GM19351 (cell line): ENCODE measurements around the gene ABCA3.
"Not testable (repeated sequence)": the region's sequence is repeated elsewhere in the genome, so short reads cannot be mapped to it uniquely, and the experiment has no call there.

Experiments used
- ATAC-seq: cut with Tn5 transposase; IDR thresholded peaks from one replicate; pipeline ENCODE4 v1.9.1; 2021; ENCODE audit warnings: mild to moderate bottlenecking, moderate library complexity; ENCODE audit not compliant: unreplicated experiment

ABCA3 gene

DNA sequence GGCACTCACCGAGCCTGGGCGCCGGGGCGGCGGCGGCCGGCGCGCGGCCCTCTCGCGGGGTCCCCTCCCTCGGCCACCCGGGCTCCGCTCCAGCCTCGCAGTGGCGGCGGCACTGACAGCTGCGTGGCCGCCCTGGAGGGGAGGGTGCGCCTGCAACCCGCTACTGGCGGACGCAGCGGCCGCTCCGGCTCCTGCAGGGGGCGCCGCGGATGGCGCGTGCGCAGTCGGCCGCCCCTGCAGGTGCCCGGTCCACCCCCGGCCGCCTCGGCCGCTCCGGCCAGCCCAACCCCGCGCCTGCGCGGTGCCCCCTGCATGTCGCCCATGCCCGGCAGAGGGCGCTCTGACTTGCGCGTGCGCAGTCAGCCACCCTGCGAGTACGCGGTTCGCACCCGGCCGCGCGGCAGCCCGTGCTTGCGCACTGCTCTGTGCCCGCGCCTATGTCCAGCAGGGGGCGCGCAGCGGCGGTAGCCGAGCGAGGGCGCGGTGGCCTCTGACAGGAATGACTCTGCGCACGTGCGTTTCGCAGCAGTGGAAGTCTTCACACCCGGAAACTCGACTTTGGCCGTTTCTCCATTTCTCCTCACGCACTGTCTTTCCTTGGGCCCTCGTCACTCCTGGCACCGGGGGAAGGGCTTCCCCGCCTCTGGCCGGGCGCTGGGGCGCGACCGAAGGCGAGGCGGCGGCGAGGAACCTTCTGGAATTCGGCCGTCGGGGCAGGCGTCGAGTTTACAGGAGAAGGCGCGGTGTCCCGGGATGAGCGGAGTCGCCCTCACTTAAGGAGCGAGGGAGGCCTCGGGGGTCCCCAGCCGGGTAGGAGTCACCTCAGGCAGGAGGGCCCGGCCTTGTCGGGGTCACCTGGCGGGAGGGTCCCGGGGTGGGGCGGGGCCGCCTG lies at the start of gene ABCA3:
ABCA3 (minus strand) TSS at position 165 of the 892 bp plus-strand sequence. CDS start 14,262 bp downstream, outside the sequence.
- peak; percentile 81 for ATAC-seq

DNA sequence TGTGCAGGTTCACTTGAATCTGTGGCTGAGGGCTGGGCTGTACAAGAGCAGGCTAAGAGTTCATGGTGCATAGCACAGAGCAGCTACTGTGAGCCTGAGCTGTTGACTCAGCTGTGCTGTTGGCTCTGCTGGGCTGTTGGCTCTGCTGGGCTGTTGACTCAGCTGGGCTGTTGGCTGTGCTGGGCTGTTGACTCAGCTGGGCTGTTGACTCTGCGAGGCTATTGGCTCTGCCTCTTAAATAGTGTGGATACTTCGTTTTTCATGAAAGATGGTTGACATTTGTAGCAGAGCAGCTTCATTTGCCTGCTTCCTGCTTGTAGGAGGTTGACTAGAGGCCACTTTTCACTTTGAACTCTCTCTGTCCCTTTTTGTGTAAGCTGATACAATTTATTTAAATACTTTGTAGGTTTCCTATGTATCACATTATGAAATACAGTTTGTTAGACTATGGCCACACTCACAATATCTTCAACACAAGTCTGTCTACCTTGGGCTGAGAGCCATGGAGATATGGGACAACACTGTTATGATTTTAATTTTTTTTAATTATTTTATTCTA lies 48.4 kb upstream of the ABCA3 start:
- no peak for ATAC-seq

DNA sequence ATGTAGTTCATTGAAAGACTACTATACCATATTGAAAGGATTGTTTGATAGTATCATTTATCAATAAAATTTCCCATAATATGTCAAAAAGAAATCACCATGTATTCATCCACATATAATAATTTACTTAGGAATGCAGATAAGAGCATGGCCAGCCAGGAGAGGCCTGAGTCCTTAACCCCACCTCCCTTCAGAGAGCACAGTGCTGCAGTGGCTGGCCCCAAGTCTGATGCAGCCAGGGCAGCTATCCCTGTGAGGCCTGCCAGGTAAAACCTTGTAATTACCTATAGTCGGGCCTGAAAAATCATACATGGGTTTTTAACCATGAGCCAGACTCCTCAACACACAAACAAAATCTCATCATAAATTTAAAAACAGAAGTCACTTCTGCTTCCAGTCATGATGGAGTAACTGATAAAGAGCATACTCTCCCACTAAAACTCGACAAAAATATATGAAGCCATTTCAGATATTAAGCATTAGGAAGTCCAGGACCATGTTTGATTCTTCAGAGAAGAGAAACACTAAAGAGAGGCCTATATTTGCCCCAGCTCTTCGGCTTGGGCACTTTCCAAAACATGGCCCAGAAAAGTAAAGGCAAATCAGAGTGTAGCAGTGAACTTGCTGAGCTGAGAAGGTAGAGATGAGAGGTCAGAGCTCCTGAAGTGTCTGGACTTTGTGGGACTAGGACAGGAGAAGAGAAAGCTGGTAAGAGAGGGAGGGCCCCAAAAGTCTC lies 47.8 kb upstream of the ABCA3 start:
- ATAC-seq: no peak

DNA sequence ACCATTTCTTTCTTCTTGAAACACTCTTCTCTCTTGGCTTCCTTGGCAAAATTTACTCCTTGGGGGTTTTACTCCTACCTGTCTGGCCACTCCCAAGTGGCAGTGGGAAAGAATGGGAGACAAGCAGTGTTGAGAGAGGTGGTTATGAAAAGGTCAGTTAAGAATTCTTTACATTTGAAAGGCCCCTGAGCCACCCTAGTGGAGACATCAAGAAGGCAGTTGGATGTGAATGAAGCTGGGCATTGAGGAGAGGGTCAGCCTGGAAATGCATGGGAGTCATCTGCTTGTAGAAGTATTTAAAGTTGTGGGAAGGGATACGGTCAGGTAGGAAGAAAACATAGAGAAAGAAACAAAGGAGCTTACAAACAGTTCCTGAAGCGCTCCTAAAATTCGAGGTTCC lies 46.5 kb upstream of the ABCA3 start:
- ATAC-seq: no peak

DNA sequence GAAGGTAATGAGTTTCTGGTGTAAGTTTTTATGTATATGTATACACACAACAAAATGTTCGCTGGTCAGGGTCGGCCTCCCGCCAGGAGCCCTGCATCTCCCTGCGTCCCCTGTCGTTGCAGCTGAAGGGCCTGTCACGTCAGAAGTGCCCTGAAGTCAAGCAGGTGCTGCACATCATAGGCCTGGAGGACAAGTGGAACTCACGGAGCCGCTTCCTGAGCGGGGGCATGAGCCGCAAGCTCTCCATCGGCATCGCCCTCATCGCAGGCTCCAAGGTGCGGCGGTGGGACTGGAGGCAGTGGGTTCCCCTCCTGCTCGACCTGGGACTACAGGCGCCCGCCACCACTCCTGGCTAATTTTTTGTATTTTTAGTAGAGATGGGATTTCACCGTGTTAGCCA lies 45.5 kb upstream of the ABCA3 start:
- ATAC-seq: not testable (repeated sequence)

DNA sequence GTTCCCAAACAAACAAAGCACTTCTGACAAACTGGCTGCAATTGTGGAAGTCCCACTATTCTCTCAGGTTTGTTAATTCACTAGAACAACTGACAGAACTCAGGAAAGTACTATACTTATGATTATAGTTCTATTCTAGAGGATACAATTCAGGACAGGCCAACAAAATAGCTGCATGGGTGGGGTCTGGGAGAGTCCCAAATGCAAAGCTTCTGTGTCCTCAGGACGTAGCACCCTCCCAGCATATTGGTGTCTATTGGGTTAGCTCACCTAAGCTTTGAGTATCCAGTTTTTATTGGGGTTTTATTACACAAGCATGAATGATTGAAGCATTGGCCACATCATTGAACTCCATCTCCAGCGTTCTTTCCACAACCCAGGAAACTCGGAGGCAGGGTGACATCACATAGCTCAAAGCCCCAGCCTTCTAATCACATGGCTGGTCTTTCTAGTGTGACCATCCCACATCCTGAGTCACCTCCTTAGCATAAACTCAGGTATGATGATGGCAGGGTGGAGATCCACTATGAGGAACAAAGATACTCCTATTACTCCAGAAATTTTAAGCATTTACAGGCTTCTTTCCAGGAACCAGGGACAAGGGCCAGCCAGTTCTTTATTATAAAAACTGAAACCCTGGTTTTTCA lies 44.8 kb upstream of the ABCA3 start:
- no peak for ATAC-seq

DNA sequence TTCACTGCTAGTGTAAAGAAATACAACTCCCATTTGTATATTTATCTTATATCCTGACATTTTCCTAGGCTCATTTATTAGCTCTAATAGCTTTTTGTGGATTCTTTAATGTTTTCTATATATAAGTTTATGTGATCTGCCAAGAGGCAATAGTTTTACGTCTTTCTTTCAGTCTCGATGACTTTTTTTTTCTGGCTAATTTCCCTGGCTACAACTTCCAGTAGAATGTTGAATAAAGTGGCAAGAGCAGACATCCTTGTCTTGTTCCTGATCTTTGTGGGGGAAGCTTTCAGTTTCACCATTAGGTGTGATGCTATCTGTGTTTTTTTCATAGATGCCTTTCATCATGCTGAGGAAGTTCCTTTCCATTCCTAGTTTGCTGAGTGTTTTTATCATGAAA lies 43.9 kb upstream of the ABCA3 start:
- no peak for ATAC-seq

DNA sequence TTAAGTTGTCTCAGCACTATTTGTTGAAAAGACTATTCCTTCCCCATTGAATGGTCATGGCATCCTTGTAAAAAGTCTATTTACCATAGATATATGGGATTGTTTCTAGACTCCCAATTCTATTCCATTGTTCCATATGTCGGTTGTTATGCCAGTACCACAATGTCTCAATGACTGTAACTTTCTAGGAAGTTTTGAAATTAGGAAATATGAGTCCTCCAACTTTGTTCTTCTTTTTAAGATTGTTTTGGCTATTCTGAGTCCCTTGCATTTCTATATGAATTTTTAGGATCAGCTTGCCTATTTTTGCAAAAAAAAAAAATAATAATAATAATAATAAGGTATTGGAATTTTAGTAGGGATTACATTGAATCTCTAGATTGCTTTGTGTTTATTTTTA lies 43.0 kb upstream of the ABCA3 start:
- ATAC-seq: no peak

DNA sequence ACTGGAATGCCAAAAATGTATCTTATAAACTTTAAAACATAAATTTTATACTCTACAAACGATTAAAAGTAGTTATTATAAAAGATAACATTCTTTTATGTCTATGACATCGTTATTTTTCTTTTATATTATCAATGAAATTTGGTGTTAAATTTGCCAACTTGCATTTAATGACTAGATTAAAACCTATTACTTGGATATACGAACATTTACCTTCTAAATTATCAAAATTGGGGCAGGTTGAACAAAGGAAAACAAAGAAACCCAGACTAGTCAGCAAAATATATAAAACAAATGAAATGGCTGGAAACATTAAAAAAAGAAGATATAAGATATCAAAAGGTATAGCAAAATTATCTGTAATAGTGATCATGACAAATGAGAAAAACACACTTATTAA lies 34.1 kb upstream of the ABCA3 start:
- ATAC-seq: no peak

DNA sequence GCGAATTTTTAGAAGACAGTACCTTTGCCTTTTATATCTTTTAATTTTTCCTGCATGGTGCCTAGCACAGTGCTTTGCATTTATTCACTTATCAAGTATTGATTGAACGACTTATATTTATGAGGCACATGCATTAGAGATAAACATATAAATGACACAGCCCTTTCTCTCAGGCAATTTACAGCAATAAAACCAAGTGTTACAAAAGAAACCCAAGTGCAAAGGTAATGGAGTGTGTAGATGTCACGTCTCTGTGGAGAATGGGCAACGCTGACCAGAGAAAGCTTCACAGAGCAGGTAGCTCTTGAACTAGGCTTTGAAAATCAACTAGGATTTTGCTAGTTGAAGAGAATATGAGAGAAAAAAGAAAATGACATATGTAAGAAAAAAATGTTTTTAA lies 32.6 kb upstream of the ABCA3 start:
- ATAC-seq: no peak

DNA sequence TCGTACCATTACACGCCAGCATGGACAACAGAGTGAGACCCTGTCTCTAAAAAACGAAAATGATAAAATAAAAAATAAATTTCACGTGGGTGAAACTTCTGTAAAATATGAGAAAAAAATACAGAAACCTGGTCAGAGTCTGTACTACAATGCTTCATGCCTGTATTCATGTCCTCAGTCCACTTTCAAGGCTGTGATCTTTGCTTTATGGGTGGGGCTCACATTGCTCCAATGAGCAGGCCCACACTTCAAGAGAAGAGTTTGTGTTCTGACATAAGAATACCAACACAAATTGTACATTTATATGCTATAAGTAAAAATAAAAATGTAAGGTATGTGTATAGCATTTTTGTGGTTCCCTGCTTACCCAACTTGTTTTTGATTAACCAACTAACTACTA lies 32.2 kb upstream of the ABCA3 start:
- ATAC-seq: no peak

DNA sequence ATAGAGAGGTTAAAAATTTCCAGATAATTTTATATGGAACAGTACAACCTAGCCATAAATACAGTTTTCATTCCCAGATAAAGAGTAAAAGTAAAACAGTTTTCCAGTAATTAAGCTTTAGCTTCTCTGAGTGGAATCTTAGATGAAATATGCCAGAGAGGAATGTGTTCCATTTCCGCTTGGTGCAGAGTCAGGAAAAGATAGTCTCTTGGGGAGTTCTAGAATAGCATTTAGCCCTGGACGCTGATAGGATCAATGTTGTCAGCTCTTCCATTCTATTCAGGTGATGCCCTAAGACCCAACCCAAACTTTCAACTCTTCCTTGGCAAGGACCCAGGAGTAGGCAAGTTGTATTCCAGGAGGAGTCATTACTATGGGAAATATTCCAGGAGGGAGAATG lies 30.9 kb upstream of the ABCA3 start:
- no peak for ATAC-seq

DNA sequence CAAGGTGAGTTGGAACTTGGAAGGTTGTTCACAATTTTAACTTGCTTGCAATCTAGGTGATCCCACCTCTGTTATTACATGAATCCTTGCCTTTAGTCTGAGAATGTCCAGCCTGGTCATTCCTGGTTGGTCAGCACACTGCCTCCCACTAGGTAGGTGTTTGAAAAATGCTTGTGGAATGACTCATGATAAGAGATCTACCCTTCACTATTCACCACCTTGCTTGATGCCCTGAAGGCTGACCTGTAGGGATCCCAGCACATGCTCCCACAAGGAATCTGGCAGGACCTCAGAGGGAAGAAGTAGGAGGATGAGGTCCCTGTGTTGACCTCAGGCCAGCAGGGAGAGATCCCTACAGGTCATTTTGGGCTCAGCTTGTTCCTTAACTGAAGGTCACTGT lies 30.2 kb upstream of the ABCA3 start:
- no peak for ATAC-seq

DNA sequence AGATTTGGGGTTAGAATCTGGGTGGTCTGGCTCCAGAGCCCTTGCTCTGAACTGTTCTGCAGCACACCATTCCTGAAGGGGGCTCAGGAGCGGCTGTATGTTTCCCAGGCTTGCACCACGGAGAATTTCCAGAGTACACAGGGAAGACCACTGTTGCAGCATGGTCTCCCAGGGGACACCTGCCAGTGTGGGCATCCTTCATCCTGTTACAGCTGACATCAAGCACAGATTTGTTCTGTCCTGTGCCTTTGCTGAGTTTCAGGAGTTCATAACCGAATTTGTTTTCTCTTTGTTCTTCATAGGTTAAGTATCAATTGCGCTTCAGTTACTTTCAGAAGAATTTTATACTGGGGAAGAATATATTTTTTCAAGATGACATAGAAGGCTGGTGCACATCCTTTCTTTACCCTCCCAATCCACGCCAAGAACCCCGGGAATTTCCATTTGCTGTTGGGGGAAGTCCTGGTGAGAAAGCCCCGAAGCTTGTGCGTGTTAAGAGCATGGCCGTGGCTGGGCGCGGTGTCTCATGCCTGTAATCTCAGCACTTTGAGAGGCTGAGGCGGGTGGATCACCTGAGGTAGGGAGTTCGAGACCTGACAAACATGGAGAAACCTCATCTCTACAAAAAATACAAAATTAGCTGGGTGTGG lies 26.3 kb upstream of the ABCA3 start:
- ATAC-seq: no peak

DNA sequence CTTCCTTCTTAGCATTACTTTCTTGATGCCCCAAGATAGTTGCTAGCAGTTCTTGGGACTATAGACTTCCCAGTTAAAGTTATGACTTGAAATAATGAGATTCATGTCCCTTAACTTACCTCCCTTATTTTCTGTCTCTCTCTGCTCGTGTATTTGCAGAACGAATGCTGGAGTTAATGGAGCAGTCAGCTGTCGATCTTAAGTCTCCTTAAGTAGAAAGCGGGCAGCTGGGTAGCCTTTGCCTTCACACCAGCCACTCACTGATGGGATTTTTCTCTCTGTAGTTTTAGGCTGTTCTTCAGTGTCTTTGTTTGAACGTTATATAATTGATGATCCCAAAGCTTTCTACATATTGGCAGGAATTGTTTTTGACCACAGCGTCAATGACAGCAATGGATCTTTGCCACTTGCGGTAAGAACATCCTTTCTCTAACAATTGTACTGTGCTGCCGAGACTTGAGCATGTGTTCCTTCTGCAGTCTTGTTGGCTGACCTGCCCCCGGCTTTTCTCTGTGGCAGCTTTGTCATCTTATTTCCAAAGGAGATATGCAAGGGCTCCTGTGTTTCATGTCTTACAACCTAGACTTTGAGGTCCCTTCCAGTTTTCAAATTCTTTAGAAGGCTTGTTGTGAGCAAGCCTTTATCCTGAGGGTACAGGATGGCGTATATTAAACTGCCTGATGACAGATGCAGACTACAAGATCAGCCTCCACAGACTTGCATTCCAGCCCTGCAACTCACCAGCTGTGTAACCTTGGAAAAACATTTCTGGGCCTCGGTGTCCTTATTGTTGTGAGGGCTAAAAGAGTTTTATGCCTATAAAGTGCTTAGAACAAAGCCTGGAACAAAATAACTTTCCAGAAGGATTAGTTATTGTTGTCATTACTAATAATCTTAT lies 25.1 kb upstream of the ABCA3 start:
- no peak for ATAC-seq

DNA sequence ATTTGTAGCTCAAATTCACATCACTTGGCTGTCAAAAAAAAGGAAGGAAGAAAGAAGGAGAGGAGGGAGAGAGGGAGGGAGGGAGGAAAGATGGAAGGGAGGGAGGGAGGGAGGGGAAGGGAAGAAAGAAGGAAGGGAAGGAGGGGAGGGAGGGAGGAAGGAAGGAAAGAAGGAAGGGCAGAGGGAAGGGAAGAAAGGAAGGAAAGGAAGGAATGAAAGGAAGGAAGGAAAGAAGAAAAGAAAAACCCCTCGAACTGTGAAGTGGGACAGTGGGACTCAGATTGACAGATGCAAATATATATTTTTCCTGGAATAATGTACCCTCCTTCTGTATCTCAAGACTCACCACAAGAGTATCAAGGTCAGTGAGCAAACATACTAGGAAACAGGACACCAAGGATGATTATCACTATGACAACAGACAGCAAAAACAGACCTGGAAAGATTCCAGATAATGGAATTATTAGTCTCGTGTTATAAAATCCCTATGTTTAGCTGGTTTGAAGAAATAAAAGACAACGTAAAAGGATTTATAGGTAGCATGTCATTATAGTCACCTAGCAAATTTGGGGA lies 24.2 kb upstream of the ABCA3 start:
- ATAC-seq: no peak

DNA sequence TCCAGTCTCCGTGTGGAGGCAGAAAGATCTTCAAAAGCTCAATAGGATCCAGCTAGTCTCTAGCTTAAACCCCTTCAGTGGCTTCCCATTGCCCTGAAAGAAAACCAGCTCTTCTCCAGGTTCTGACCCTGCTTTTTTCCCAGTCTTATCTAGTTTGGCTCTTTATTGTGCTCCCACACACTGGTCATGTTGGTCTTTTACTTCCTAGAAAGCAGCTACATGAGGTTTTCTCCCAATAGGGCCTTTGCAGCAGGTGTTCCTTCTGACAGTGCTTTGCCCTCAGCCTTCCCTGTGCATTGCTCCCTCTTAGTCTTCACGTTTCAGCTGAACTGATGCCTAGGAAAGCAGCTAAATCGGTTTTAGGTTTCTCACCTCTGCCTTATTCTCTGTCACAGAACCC lies 21.7 kb upstream of the ABCA3 start:
- ATAC-seq: no peak

DNA sequence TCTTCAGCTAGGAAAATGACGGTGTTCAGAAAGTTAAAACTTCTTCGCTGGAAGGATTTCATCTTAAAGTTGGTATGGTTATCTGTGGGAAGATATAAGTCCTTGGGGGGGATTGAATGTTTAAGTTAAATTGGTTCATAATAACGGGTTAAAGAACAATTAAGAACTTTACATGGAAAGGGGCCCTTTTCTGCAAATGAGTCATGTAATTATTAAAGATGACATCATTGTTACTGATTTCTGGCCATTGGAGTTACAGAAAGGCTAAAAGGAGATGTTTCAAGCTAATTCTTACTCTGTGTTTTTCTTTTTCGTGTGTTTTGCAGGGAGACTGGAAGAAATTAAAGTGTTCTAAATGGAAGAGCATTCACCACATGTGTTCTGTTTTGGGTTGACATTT lies 20.6 kb upstream of the ABCA3 start:
- ATAC-seq: no peak

DNA sequence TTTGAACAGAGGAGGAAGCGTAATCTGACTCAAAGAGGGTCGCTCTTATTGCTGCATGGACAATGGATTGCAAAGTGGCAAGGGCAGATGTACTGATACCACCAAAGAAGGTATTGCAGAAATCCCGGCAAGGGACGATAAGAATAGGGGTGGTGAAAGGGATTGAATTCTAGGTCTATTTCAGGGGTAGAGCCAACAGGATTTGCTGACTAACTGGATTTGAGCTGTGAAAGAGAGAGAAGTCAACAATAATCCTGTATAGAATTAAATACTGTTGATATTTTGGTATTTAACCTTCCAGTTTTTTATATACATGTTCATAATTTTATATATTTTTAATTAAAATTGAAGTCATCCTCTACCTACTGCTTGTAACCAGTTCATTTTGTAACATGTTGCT lies 19.4 kb upstream of the ABCA3 start:
- no peak for ATAC-seq

DNA sequence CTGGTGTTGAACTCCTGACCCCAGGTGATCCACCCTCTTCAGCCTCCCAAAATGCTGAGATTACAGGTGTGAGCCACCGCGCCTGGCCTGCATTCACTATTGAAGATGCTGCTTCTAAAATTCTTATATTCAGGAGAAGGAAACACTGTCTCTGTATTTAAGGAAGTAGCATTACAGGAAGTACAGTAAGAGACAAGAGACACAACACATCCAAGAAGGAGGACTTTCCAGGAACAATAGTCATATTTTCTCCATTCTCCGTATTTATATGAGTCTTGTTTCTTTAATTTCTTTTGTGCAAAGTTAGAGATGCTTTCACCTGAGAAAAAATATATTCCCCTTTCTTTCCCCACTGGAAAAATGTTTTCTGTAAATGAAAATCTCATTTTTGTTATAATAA lies 18.3 kb upstream of the ABCA3 start:
- ATAC-seq: no peak
